Activated CD4-positive, alpha-beta T cell treated with anti-CD3 and anti-CD28 coated beads for 36 hours (primary cell): ENCODE measurements around the gene FBXW4. TPM values are rescaled to one million over a fixed set of nuclear protein-coding genes. Genes with fewer than 3 reads are reported as not detected.

Experiments
- microRNA-seq: library from miRNA; unstranded; fragments of <30 nt; microRNA quantifications from one replicate; pipeline ENCODE4 v1.2.0, GENCODE V29; 2021; ENCODE audit warnings: borderline replicate concordance
- total RNA-seq, 2 experiments: library from RNA; stranded (reverse); gene quantifications; one replicate each; pipeline ENCODE4 v1.2.3, GENCODE V29; 2021

The FBXW4 gene
- total RNA-seq, 2 experiments from 2014 or later: 34.7 to 36.3 TPM

Small RNA genes within 50 kb of the gene (microRNA-seq; reads per million reads assigned to microRNA genes)
- gene MIR3158-1 (not detected), gene MIR3158-2 (not detected)

Other genes starting within 250 kb of the FBXW4 start
- 10 to 100 TPM; 30.2 to 31.4 TPM for gene POLL, start 106.9 kb downstream of the FBXW4 start, total RNA-seq
- gene DPCD, start 106.8 kb downstream of the FBXW4 start, total RNA-seq: 10 to 100 TPM; 15.5 to 19.3 TPM
- under 1 TPM in 1 of 2 experiments, not detected in 1; 0.32 TPM for gene FGF8, start 80.9 kb upstream of the FBXW4 start, total RNA-seq
- 100 to 1,000 TPM; 207 to 214 TPM for gene NPM3, start 88.3 kb upstream of the FBXW4 start, total RNA-seq
- 100 to 1,000 TPM; 113 to 124 TPM for gene OGA, start 123.3 kb upstream of the FBXW4 start, total RNA-seq
- 1 to 10 TPM; 2.7 to 2.8 TPM for gene KCNIP2, start 148.6 kb upstream of the FBXW4 start, total RNA-seq